SJSA1 (cell line): Measurements from ENCODE around the gene MYOM1. TPM values are rescaled to one million over a fixed set of nuclear protein-coding genes. Genes with fewer than 3 reads are reported as not detected.

Experiments
- DNase-seq, 2 experiments: peaks; one replicate each; pipeline ENCODE4 v3.0.0-alpha.2; 2015 to 2020; ENCODE audit warnings: low spot score in 2 of 2, low read depth in 1 of 2
- H3K27ac ChIP-seq: fragments of 250-450 bp; sonication (Bioruptor Pico); 2 replicates; pipeline ENCODE4 v1.5.1; 2020; ENCODE audit warnings: mild to moderate bottlenecking, moderate library complexity
- H3K27me3 ChIP-seq: fragments of 250-450 bp; sonication (Bioruptor Pico); replicated peaks from 2 replicates; pipeline ENCODE4 v1.5.1; 2020; ENCODE audit warnings: mild to moderate bottlenecking, moderate library complexity
- H3K36me3 ChIP-seq: fragments of 250-450 bp; sonication (Bioruptor Pico); 2 replicates; pipeline ENCODE4 v1.5.1; 2020; ENCODE audit warnings: mild to moderate bottlenecking
- H3K4me1 ChIP-seq: fragments of 250-450 bp; sonication (Bioruptor Pico); replicated peaks from 2 replicates; pipeline ENCODE4 v1.6.1; 2021; ENCODE audit warnings: mild to moderate bottlenecking
- H3K4me3 ChIP-seq: fragments of 250-450 bp; sonication (Bioruptor Pico); 2 replicates; pipeline ENCODE4 v1.5.1; 2020; ENCODE audit warnings: mild to moderate bottlenecking
- H3K9me3 ChIP-seq: fragments of 250-450 bp; sonication (Bioruptor Pico); replicated peaks from 2 replicates; pipeline ENCODE4 v1.5.1; 2020; ENCODE audit warnings: mild to moderate bottlenecking
- total RNA-seq: library from RNA; depleted of rRNA; stranded (reverse); fragments of >200 nt; shearing (Covaris generic); gene quantifications from 2 replicates; pipeline ENCODE4 v1.2.3, GENCODE V29; 2014

The MYOM1 gene
- total RNA-seq, 1 experiment from 2014 or later = not detected

GRCh38 chr18:3153107-3153704 lies 66.6 kb downstream of the MYOM1 start:
- no peak for DNase-seq
- Histone ChIP-seq H3K36me3 (no peaks in the 10 kb centered on the region), H3K4me1 (no peaks in the 10 kb centered on the region), H3K27ac (no peak overlapping the region), H3K9me3 (no peaks in the 10 kb centered on the region), H3K4me3 (no peak overlapping the region), H3K27me3 (no peaks in the 10 kb centered on the region)

GRCh38 chr18:3152294-3152693 lies 67.5 kb downstream of the MYOM1 start:
- no peaks in the 10 kb centered on the region for H3K9me3 ChIP-seq
- no peak overlapping the region for H3K27ac ChIP-seq
- H3K36me3 ChIP-seq = no peaks in the 10 kb centered on the region
- H3K4me3 ChIP-seq = no peak overlapping the region
- no peak for DNase-seq
- H3K27me3 ChIP-seq = no peaks in the 10 kb centered on the region
- no peaks in the 10 kb centered on the region for H3K4me1 ChIP-seq

- peak in 1 of 2 experiments; percentile 27 for DNase-seq
- no peaks in the 10 kb centered on the region for H3K4me1 ChIP-seq
These were observed 68.1 kb downstream of the MYOM1 start for GRCh38 chr18:3151399-3152264.

GRCh38 chr18:3150688-3151087 lies 69.1 kb downstream of the MYOM1 start:
- Histone ChIP-seq H3K4me3 (no peak overlapping the region), H3K4me1 (no peaks in the 10 kb centered on the region), H3K36me3 (no peaks in the 10 kb centered on the region), H3K27me3 (no peaks in the 10 kb centered on the region), H3K9me3 (no peaks in the 10 kb centered on the region), H3K27ac (no peak overlapping the region)
- no peak for DNase-seq

More at GRCh38 chr18:3151399-3152264, 68.1 kb downstream of the MYOM1 start:
- no peak overlapping the region for H3K27ac ChIP-seq
- H3K27me3 ChIP-seq = no peaks in the 10 kb centered on the region
- no peaks in the 10 kb centered on the region for H3K9me3 ChIP-seq
- H3K4me3 ChIP-seq = no peak overlapping the region
- H3K36me3 ChIP-seq = no peaks in the 10 kb centered on the region

GRCh38 chr18:3150274-3150673 lies 69.5 kb downstream of the MYOM1 start:
- Histone ChIP-seq H3K9me3 (no peaks in the 10 kb centered on the region), H3K36me3 (no peaks in the 10 kb centered on the region), H3K4me3 (no peak overlapping the region), H3K27ac (no peak overlapping the region), H3K4me1 (no peaks in the 10 kb centered on the region), H3K27me3 (no peaks in the 10 kb centered on the region)
- no peak for DNase-seq

GRCh38 chr18:3148930-3149535 lies 70.7 kb downstream of the MYOM1 start:
- H3K4me1 ChIP-seq = no peaks in the 10 kb centered on the region
- no peaks in the 10 kb centered on the region for H3K27me3 ChIP-seq
- no peaks in the 10 kb centered on the region for H3K9me3 ChIP-seq
- no peak for DNase-seq
- no peak overlapping the region for H3K4me3 ChIP-seq
- H3K36me3 ChIP-seq = no peaks in the 10 kb centered on the region
- no peak overlapping the region for H3K27ac ChIP-seq

- no peak overlapping the region for H3K4me3 ChIP-seq
- no peak overlapping the region for H3K27ac ChIP-seq
- H3K4me1 ChIP-seq = no peaks in the 10 kb centered on the region
- H3K27me3 ChIP-seq = no peaks in the 10 kb centered on the region
- H3K36me3 ChIP-seq = no peaks in the 10 kb centered on the region
- H3K9me3 ChIP-seq = no peaks in the 10 kb centered on the region
- DNase-seq = no peak
These were observed 71.7 kb downstream of the MYOM1 start for GRCh38 chr18:3147935-3148554.

- Histone ChIP-seq H3K4me1 (no peaks in the 10 kb centered on the region), H3K4me3 (no peak overlapping the region), H3K27ac (no peak overlapping the region), H3K36me3 (no peaks in the 10 kb centered on the region), H3K9me3 (no peaks in the 10 kb centered on the region), H3K27me3 (no peaks in the 10 kb centered on the region)
- DNase-seq = no peak
These were observed 78.7 kb downstream of the MYOM1 start for GRCh38 chr18:3140986-3141639.

- Histone ChIP-seq H3K27me3 (no peaks in the 10 kb centered on the region), H3K9me3 (no peaks in the 10 kb centered on the region), H3K4me1 (no peaks in the 10 kb centered on the region), H3K36me3 (no peaks in the 10 kb centered on the region), H3K4me3 (no peak overlapping the region), H3K27ac (no peak overlapping the region)
- DNase-seq = no peak
These were observed 79.4 kb downstream of the MYOM1 start for GRCh38 chr18:3140342-3140741.

- H3K4me3 ChIP-seq = no peak overlapping the region
- no peaks in the 10 kb centered on the region for H3K27me3 ChIP-seq
- no peak for DNase-seq
- no peaks in the 10 kb centered on the region for H3K4me1 ChIP-seq
- H3K36me3 ChIP-seq = no peaks in the 10 kb centered on the region
- H3K9me3 ChIP-seq = no peaks in the 10 kb centered on the region
- no peak overlapping the region for H3K27ac ChIP-seq
These were observed 80.4 kb downstream of the MYOM1 start for GRCh38 chr18:3139406-3139805.

- no peaks in the 10 kb centered on the region for H3K9me3 ChIP-seq
- H3K4me3 ChIP-seq = no peak overlapping the region
These were observed 81.3 kb downstream of the MYOM1 start for GRCh38 chr18:3138274-3138975.

GRCh38 chr18:3135536-3135935 lies 84.2 kb downstream of the MYOM1 start:
- Histone ChIP-seq H3K27ac (no peak overlapping the region), H3K9me3 (no peaks in the 10 kb centered on the region), H3K27me3 (no peaks in the 10 kb centered on the region), H3K4me1 (no peaks in the 10 kb centered on the region), H3K36me3 (no peaks in the 10 kb centered on the region), H3K4me3 (no peak overlapping the region)
- DNase-seq = no peak

More at GRCh38 chr18:3138274-3138975, 81.3 kb downstream of the MYOM1 start:
- Histone ChIP-seq H3K4me1 (no peaks in the 10 kb centered on the region), H3K36me3 (no peaks in the 10 kb centered on the region), H3K27ac (no peak overlapping the region), H3K27me3 (no peaks in the 10 kb centered on the region)
- DNase-seq = no peak

GRCh38 chr18:3132700-3133099 lies 87.1 kb downstream of the MYOM1 start:
- H3K4me3 ChIP-seq = no peak overlapping the region
- H3K27me3 ChIP-seq = no peaks in the 10 kb centered on the region
- no peak for DNase-seq
- no peaks in the 10 kb centered on the region for H3K36me3 ChIP-seq
- no peaks in the 10 kb centered on the region for H3K9me3 ChIP-seq
- no peak overlapping the region for H3K27ac ChIP-seq
- H3K4me1 ChIP-seq = peaks cover 5% of the 10 kb centered on the region; the same call in 1 of the 2 replicates
